ENCODE data around the gene EXOC6B. TPM values are rescaled to one million over a fixed set of nuclear protein-coding genes. Genes with fewer than 3 reads are reported as not detected.

EXOC6B gene
- total RNA-seq, 2 donors from 2014 or later, result 10.8 to 12.8 TPM

DNA sequence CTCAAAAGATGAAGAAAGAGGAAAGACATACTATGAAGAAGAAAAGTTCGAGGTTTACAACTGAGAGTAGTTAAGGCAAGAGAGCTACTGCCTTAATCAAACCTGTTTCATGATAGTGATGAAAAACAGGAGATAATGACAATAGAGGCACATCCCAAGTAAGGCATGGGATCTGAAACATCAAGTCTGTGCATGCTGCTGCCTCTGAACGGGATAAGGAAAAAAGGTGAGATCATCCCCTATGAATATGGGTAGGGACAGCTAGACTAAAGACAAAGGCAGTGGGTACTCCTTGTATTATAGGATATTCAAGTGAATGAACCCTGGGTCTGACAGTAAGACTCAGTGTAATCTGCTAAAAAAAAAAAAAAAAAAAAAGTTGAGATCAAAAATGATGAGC, 3.0 kb downstream of the EXOC6B start:
- no peaks in the 10 kb centered on the region for H3K9me3 Mint-ChIP-seq

GRCh38 chr2:72821983-72822382, 3.9 kb downstream of the EXOC6B start:
- Mint-ChIP-seq H3K9me3 (no peaks in the 10 kb centered on the region), H3K27me3 (peaks cover 0 to 6% of the 10 kb centered on the region in 2 donors), H3K4me1 (ENCODE audit: low read depth in 2 of 2) (peaks cover 29 to 41% of the 10 kb centered on the region in 2 donors), H3K36me3 (peaks cover 6% of the 10 kb centered on the region), H3K27ac (no peak overlapping the region), H3K4me3 (no peak overlapping the region)
- no peak for DNase-seq (ENCODE audit: low spot score)
- no peak for ATAC-seq

More for the DNA sequence above, 3.0 kb downstream of the EXOC6B start:
- Mint-ChIP-seq H3K36me3 (peaks cover 6% of the 10 kb centered on the region), H3K27me3 (peaks cover 0 to 9% of the 10 kb centered on the region in 2 donors), H3K27ac (no peak overlapping the region), H3K4me1 (ENCODE audit: low read depth in 2 of 2) (peaks cover 29 to 38% of the 10 kb centered on the region in 2 donors), H3K4me3 (no peak overlapping the region)
- DNase-seq (ENCODE audit: low spot score) (no peak), ATAC-seq (no peak)

DNA sequence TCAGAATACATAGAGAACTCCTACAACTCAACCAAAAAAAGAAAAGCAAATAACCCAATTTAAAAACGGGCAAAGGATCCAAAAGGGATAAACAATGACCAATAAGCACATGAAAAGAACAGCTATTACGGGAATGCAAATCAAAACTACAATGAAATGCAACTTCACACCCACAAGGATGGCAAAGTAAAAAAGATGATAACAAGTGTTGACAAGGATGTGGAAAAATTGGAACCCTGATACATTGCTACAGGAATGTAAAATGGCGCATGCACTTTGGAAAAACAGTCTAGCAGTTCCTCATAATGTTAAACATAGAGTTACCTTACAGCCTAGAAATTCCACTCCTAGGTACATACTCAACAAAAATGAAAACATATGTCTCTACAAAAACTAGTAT, 4.7 kb downstream of the EXOC6B start:
- ATAC-seq (no peak), DNase-seq (ENCODE audit: low spot score) (no peak)

GRCh38 chr2:72819501-72819900, 6.3 kb downstream of the EXOC6B start:
- H3K4me1 Mint-ChIP-seq (ENCODE audit: low read depth in 2 of 2), result peaks cover 14 to 26% of the 10 kb centered on the region in 2 donors
- H3K27me3 Mint-ChIP-seq, result peaks cover 0 to 5% of the 10 kb centered on the region in 2 donors
- no peaks in the 10 kb centered on the region for H3K36me3 Mint-ChIP-seq
- no peak overlapping the region for H3K4me3 Mint-ChIP-seq
- H3K9me3 Mint-ChIP-seq, result no peaks in the 10 kb centered on the region
- no peak for DNase-seq (ENCODE audit: low spot score)
- H3K27ac Mint-ChIP-seq, result no peak overlapping the region
- no peak for ATAC-seq

More for the DNA sequence above, 4.7 kb downstream of the EXOC6B start:
- Mint-ChIP-seq H3K4me3 (no peak overlapping the region), H3K36me3 (peaks cover 5% of the 10 kb centered on the region), H3K27me3 (peaks cover 0 to 5% of the 10 kb centered on the region in 2 donors), H3K4me1 (ENCODE audit: low read depth in 2 of 2) (peaks cover 26 to 39% of the 10 kb centered on the region in 2 donors), H3K9me3 (no peaks in the 10 kb centered on the region), H3K27ac (no peak overlapping the region)

DNA sequence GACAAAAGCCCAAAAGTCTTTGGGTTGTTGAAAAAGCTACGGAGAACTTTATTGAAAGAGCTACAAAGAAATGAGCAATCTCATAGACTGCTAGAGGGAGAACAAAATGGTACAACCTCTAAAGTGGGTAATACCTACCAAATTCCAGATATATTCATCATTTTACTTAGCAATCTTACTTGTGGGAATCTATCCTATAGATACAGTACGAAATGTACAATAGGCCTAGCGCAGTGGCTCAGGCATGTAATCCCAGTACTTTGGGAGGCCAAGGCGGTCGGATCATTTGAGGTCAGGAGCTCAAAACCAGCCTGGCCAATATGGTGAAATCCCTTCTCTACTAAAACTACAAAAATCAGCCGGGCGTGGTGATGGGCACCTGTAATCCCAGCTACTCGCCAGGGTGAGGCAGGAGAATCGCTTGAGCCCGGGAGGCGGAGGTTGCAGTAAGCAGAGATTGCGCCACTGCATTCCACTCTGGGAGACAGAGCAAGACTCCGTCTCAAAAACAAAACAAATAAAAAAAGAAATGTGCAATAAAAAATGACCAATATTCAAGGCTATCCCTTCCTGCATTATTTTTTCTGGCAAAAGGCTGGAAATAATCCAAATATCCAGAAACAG, 10.1 kb downstream of the EXOC6B start:
- no peak overlapping the region for H3K27ac Mint-ChIP-seq
- H3K9me3 Mint-ChIP-seq, result no peaks in the 10 kb centered on the region
- peaks cover 6 to 11% of the 10 kb centered on the region in 2 donors for H3K4me1 Mint-ChIP-seq (ENCODE audit: low read depth in 2 of 2)
- H3K4me3 Mint-ChIP-seq, result no peak overlapping the region
- ATAC-seq (no peak), DNase-seq (ENCODE audit: low spot score) (no peak)
- H3K36me3 Mint-ChIP-seq, result no peaks in the 10 kb centered on the region
- peaks cover 0 to 5% of the 10 kb centered on the region in 2 donors for H3K27me3 Mint-ChIP-seq

DNA sequence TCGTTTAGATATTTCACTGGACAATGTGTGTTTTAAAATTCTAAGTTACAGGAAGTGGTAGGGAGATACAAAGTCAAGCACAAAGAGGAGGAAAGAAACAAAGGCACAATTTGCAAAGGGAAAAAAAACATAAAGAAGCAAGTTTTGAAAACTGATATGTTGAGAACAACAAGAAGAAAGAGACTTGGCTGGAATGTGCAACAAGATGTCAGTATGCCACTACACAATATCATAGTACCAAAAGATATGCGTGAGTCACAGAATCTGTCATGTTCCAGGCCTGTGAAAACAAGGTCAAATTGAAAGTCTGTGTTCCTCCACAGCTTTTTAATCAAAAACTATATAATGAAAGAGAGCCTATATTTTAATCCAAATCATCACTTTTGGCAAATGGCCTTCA, 12.0 kb downstream of the EXOC6B start:
- Mint-ChIP-seq H3K9me3 (peaks cover 10% of the 10 kb centered on the region), H3K36me3 (peaks cover 18% of the 10 kb centered on the region), H3K4me1 (ENCODE audit: low read depth in 2 of 2) (peaks cover 6 to 11% of the 10 kb centered on the region in 2 donors), H3K27ac (no peak overlapping the region), H3K27me3 (peaks cover 0 to 5% of the 10 kb centered on the region in 2 donors), H3K4me3 (no peak overlapping the region)
- ATAC-seq (no peak), DNase-seq (ENCODE audit: low spot score) (no peak)

DNA sequence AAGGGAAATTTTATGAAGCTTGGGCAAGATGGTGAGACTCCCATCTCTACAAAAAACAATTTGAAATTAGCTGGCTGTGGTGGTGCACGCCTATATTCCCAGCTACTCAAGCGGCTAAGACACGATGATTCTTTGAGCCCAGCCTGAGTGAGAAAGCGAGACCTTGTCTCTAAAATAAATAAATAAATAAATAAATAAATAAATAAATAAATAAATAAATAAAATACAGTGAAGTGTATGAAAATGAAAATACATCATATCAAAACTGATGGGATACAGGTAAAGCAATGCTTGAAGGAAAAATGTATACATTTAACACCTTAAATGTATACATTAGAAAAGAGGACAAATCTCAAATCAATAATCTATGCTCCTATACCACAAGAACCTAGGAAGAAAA, 15.7 kb downstream of the EXOC6B start:
- Mint-ChIP-seq H3K36me3 (peaks cover 25% of the 10 kb centered on the region), H3K9me3 (peaks cover 11% of the 10 kb centered on the region), H3K27ac (no peak overlapping the region), H3K4me3 (no peak overlapping the region), H3K27me3 (no peaks in the 10 kb centered on the region), H3K4me1 (ENCODE audit: low read depth in 2 of 2) (peaks cover 3 to 12% of the 10 kb centered on the region in 2 donors)
- no peak for ATAC-seq
- DNase-seq (ENCODE audit: low spot score), result no peak

GRCh38 chr2:72809095-72809494, 16.7 kb downstream of the EXOC6B start:
- H3K27me3 Mint-ChIP-seq, result no peaks in the 10 kb centered on the region
- no peak overlapping the region for H3K4me3 Mint-ChIP-seq
- H3K4me1 Mint-ChIP-seq (ENCODE audit: low read depth in 2 of 2), result peaks cover 3 to 12% of the 10 kb centered on the region in 2 donors
- peaks cover 25% of the 10 kb centered on the region for H3K36me3 Mint-ChIP-seq
- H3K27ac Mint-ChIP-seq, result no peak overlapping the region
- peaks cover 11% of the 10 kb centered on the region for H3K9me3 Mint-ChIP-seq
- ATAC-seq (no peak), DNase-seq (ENCODE audit: low spot score) (no peak)

- ATAC-seq, result no peak
- Mint-ChIP-seq H3K27ac (no peak overlapping the region), H3K27me3 (no peaks in the 10 kb centered on the region), H3K4me1 (ENCODE audit: low read depth in 2 of 2) (peaks cover 0 to 6% of the 10 kb centered on the region in 2 donors), H3K36me3 (peaks cover 25% of the 10 kb centered on the region), H3K9me3 (peaks cover 11% of the 10 kb centered on the region), H3K4me3 (no peak overlapping the region)
- DNase-seq (ENCODE audit: low spot score), result no peak
These were observed 19.4 kb downstream of the EXOC6B start for GRCh38 chr2:72806280-72806945.

GRCh38 chr2:72803626-72804320, 22.1 kb downstream of the EXOC6B start:
- Mint-ChIP-seq H3K4me3 (no peak overlapping the region), H3K36me3 (peaks cover 7% of the 10 kb centered on the region), H3K27ac (no peak overlapping the region), H3K4me1 (ENCODE audit: low read depth in 2 of 2) (peaks cover 0 to 6% of the 10 kb centered on the region in 2 donors), H3K9me3 (peaks cover under 1% of the 10 kb centered on the region), H3K27me3 (no peaks in the 10 kb centered on the region)
- DNase-seq (ENCODE audit: low spot score) (no peak), ATAC-seq (no peak)

- Mint-ChIP-seq H3K36me3 (peaks cover 5% of the 10 kb centered on the region), H3K27me3 (no peaks in the 10 kb centered on the region), H3K4me1 (ENCODE audit: low read depth in 2 of 2) (peaks cover 0 to 6% of the 10 kb centered on the region in 2 donors), H3K27ac (no peak overlapping the region), H3K9me3 (no peaks in the 10 kb centered on the region), H3K4me3 (no peak overlapping the region)
- no peak for DNase-seq (ENCODE audit: low spot score)
- no peak for ATAC-seq
These were observed 22.7 kb downstream of the EXOC6B start for GRCh38 chr2:72803151-72803550.

DNA sequence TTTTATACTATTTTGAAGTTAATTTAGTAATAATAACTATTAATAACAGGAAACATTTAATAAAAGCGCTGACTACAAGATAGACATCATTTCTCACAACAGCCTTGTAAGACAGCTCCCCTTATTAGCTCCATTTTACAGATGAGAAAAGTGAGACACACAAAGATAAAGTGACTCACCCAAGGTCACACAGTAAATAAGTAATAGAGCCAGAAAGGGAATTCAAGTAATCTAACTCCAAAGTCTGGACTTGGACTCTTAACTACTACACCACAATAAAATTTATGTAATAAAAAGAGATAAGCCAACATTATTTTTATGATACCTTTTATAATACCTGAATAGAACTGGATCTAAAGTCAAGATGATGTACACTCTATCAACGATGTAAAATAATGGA, 25.3 kb downstream of the EXOC6B start:
- H3K27ac Mint-ChIP-seq, result no peak overlapping the region
- no peaks in the 10 kb centered on the region for H3K9me3 Mint-ChIP-seq
- H3K4me1 Mint-ChIP-seq (ENCODE audit: low read depth in 2 of 2), result no peaks in the 10 kb centered on the region
- no peaks in the 10 kb centered on the region for H3K36me3 Mint-ChIP-seq
- H3K27me3 Mint-ChIP-seq, result no peaks in the 10 kb centered on the region
- H3K4me3 Mint-ChIP-seq, result no peak overlapping the region
- no peak for ATAC-seq
- DNase-seq (ENCODE audit: low spot score), result no peak

DNA sequence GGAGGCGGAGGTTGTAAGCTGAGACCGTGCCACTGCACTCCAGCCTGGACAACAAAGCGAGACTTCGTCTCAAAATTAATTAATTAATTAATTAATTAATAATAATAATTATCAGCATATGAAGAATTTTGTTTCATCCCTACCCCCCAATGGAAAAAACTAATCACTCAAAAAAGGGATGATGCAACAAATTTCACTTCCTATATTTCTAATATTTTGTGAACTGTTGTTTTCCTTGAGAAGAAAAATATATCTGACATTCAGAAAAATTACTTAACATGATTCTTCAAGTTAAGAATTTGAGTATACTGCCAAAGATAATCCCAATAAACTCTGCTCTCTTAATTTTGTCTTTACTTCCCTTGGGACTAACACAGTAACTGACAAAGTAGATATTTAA, 28.1 kb downstream of the EXOC6B start:
- DNase-seq (ENCODE audit: low spot score) (no peak), ATAC-seq (no peak)
- Mint-ChIP-seq H3K4me3 (no peak overlapping the region), H3K27ac (no peak overlapping the region), H3K36me3 (no peaks in the 10 kb centered on the region), H3K9me3 (no peaks in the 10 kb centered on the region), H3K4me1 (ENCODE audit: low read depth in 2 of 2) (peaks cover 6 to 11% of the 10 kb centered on the region in 2 donors), H3K27me3 (no peaks in the 10 kb centered on the region)

DNA sequence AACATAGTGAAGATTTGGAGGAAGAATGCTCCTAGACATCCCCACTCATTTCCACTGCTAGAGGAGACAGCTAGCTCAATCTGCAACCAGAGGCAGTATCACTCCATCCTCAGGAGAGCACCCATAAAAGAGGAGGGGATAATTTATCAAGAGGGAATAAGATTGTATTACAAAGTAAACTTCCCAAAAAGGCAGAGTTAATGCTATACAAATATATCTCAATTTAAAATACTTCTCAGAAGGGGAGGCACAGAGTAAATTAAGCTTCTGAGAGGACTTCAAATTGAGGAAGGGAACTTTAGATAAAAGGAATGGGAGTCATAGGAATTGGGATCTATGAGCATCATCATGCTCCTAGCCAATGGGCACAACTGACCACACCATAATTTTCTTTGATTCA, 29.1 kb downstream of the EXOC6B start:
- Mint-ChIP-seq H3K27me3 (no peaks in the 10 kb centered on the region), H3K4me1 (ENCODE audit: low read depth in 2 of 2) (peaks cover 6 to 11% of the 10 kb centered on the region in 2 donors), H3K4me3 (no peak overlapping the region), H3K36me3 (no peaks in the 10 kb centered on the region), H3K9me3 (no peaks in the 10 kb centered on the region), H3K27ac (no peak overlapping the region)
- ATAC-seq, result no peak
- no peak for DNase-seq (ENCODE audit: low spot score)
